Activated CD8-positive, alpha-beta memory T cell treated with anti-CD3 and anti-CD28 coated beads, Interleukin-2, amount 10 ng/mL, durations not matched to agents 7 days and 5 days (primary cell): ENCODE measurements around the gene SKIL. TPM values are rescaled to one million over a fixed set of nuclear protein-coding genes. Genes with fewer than 3 reads are reported as not detected.

Experiments used
- ATAC-seq: fragments of 150-1000 bp; cut with Tn5 transposase; one replicate; pipeline ENCODE4 v1.10.0; 2021; ENCODE audit warnings: moderate library complexity
- CTCF ChIA-PET: fragments of 350-600 bp; sonication (Branson Sonifier 250); formaldehyde crosslinking; loops from one replicate; lab custom pipeline; 2021; ENCODE audit warnings: antibody characterized with exemption; lab: Charles Lee
- DNase-seq: peaks from one replicate; pipeline ENCODE4 v3.0.0-alpha.2; 2020
- H3K27ac Mint-ChIP-seq: one replicate; pipeline ENCODE4 v1.8.0; 2021; ENCODE audit warnings: mild to moderate bottlenecking, mixed read lengths
- H3K27me3 Mint-ChIP-seq: one replicate; pipeline ENCODE4 v1.8.0; 2021; ENCODE audit warnings: mixed read lengths
- H3K36me3 Mint-ChIP-seq: one replicate; pipeline ENCODE4 v1.8.0; 2021; ENCODE audit warnings: mild to moderate bottlenecking, mixed read lengths
- H3K4me1 Mint-ChIP-seq: one replicate; pipeline ENCODE4 v1.8.0; 2021; ENCODE audit warnings: mixed read lengths
- H3K4me3 Mint-ChIP-seq: one replicate; pipeline ENCODE4 v1.8.0; 2021; ENCODE audit warnings: mild to moderate bottlenecking, moderate library complexity, mixed read lengths
- H3K9me3 Mint-ChIP-seq: one replicate; pipeline ENCODE4 v1.8.0; 2022; ENCODE audit warnings: low read depth, mixed read lengths
- total RNA-seq, 2 experiments: library from RNA; stranded (reverse); gene quantifications; one replicate each; pipeline ENCODE4 v1.2.3, GENCODE V29; 2021

The SKIL gene
- total RNA-seq, 2 experiments from 2014 or later, result 13.9 to 20.9 TPM

DNA sequence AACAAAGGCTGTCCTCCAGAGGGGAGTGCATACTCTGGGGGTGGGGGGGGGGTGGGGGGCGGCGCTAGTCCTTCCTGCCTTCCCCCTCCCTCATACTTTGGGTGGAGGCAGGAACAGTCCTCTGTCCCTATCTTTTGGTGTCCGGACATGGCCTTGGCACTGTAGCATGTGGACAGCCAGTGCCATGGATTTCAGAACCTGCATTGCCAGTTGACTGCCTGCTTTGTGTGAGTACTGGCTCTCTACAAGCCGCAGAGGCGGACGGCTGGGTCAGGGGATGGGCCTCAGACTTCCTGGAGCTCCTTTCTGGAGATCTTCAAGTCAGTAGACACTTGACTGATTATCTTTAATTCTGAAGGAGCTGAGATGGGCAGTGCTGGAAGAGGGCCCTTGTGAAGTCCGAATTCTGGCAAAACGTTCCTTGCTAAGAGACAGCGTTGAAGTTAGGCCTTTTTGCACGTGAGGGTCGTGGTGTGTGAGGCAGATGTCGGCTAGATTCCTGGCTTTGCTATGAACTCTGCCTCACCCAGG, 63.7 kb downstream of the SKIL start:
- Mint-ChIP-seq H3K9me3 (no peaks in the 10 kb centered on the region), H3K4me1 (peaks cover 12% of the 10 kb centered on the region), H3K27ac (no peak overlapping the region), H3K36me3 (peaks cover 3% of the 10 kb centered on the region), H3K4me3 (no peak overlapping the region), H3K27me3 (peaks cover 46% of the 10 kb centered on the region)
- ATAC-seq (no peak), DNase-seq (no peak)
- CTCF ChIA-PET, result no interaction called here

DNA sequence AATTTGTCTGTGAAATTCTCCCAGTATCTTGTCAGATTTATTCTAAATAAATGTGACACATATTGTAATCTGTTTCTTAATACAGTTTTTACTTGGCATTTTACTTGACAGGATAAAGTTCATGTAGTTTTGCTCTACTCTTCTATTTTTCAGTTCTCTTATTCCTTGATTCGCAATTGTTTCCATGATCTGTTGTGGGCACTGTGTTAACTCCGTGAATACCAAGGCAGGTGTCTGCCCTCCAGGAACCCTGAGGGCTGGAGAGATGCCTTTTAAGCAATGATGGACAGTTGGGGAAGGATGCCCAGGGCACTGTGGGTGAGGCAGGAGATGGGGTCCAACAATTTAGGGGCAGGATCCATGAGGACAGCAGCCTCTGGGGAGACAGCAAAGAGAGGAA, 64.2 kb downstream of the SKIL start:
- Mint-ChIP-seq H3K9me3 (no peaks in the 10 kb centered on the region), H3K27ac (no peak overlapping the region), H3K4me3 (no peak overlapping the region), H3K27me3 (peaks cover 42% of the 10 kb centered on the region), H3K4me1 (peaks cover 15% of the 10 kb centered on the region), H3K36me3 (peaks cover 3% of the 10 kb centered on the region)
- DNase-seq (no peak), ATAC-seq (no peak)
- CTCF ChIA-PET, result no interaction called here

DNA sequence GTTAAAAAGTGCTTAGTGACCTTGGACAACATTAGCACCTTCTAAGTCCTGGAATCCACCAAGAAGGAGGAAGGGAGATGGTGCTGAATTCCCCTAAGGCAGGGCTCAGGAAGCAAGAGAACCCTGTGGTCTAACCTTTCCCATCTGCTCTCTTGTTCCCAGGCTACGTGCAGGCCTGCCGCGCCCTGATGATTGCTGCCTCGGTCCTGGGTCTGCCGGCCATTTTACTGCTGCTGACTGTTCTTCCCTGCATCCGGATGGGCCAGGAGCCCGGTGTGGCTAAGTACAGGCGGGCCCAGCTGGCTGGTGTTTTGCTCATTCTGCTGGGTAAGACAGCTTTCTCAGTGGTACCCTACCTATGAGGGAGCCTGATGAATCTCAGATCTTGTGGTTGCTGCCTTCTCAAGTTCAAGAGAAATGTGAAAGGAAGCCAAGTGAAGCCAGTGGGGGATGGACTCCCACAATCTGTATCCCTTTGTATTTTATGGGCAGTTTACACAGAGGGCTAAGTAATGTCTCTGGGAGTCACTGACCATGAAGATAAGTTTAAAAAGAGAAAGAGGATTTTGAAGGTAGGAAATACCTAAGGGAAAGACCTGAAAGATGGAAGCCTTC, 65.6 kb downstream of the SKIL start:
- Mint-ChIP-seq H3K4me3 (no peak overlapping the region), H3K9me3 (no peaks in the 10 kb centered on the region), H3K4me1 (peaks cover 16% of the 10 kb centered on the region), H3K27me3 (peaks cover 30% of the 10 kb centered on the region), H3K27ac (no peak overlapping the region), H3K36me3 (peaks cover 3% of the 10 kb centered on the region)
- DNase-seq, result no peak
- CTCF ChIA-PET, result interaction anchor here (1.3 kb wide), 1 partner anchor 389 kb away, joined by 3 read pairs; no protein-coding TSS in a partner anchor
- no peak for ATAC-seq

GRCh38 chr3:170424879-170425278, 67.4 kb downstream of the SKIL start:
- ATAC-seq, result no peak
- Mint-ChIP-seq H3K27ac (no peak overlapping the region), H3K4me3 (no peak overlapping the region), H3K4me1 (peaks cover 24% of the 10 kb centered on the region), H3K27me3 (peaks cover 25% of the 10 kb centered on the region), H3K9me3 (no peaks in the 10 kb centered on the region), H3K36me3 (peaks cover 2% of the 10 kb centered on the region)
- DNase-seq, result no peak
- CTCF ChIA-PET, result no interaction called here

DNA sequence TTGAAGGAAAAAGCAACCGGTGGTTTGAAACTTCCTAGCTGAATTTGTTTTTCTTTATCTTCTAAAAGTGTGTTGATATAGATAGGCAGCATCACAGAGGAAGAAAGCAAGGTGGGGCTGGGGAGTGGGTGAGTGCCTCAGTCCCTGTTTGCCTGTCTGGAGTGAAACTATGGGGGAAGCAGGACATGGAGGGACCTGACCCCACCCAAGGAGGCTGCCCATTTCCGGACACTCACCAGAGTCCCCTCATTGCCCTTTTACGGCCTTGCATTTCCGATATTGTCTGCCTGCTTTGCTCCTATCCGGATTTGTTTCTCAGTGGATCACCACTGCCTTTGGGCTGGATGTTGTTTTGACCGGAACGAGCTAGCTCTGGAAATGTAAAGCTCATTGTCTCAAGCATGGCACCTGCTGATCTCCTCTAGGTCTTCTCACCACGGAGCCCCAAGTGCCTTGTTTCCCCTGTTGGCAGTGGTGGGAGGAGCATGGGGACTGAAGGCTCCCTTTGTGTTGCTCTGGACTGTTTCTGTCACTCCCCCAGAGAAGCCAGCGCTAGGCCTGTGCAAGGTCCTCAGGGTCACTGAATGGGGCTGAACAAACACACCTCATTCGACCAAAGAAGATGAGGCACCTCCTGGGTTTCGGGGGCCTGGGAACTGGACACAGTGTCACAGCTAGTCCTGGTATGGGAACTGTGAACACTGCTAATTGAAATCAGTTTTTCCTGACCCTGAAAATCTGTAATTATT, 68.2 kb downstream of the SKIL start:
- H3K36me3 Mint-ChIP-seq, result peaks cover 2% of the 10 kb centered on the region
- no peaks in the 10 kb centered on the region for H3K9me3 Mint-ChIP-seq
- H3K27me3 Mint-ChIP-seq, result peaks cover 22% of the 10 kb centered on the region
- peaks cover 24% of the 10 kb centered on the region for H3K4me1 Mint-ChIP-seq
- CTCF ChIA-PET, result interaction anchor here (0.9 kb wide), 1 partner anchor 14 kb away, joined by 3 read pairs; no protein-coding TSS in a partner anchor
- H3K4me3 Mint-ChIP-seq, result no peak overlapping the region
- ATAC-seq (no peak), DNase-seq (no peak)
- H3K27ac Mint-ChIP-seq, result no peak overlapping the region

DNA sequence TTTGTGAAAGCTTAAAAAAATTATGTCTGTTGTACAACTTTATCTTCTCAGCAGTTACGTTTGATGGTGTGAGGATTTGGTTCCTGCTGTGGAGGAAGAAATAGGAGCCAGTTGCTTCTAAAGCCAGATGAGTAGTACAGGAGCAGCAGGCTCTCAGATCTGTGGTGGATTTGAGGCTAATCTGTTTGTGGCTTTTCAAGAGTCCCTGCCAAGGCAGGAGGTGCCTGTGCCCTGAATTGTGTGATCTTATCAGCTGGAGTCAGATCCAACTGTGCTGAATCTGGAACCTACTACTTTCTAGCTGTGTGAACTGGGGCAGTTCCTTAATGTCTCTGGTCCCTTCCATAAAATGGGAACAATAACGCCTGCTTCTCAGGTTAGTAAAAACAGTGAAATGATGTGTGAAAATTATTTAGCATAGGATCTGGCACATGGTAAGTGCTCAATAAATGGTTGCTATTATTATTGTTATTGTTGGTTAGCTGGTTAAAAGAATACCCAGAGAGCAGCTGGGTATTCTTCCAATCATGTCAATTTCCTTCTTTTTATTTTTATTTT, 68.8 kb downstream of the SKIL start:
- peaks cover 24% of the 10 kb centered on the region for H3K4me1 Mint-ChIP-seq
- no peak for ATAC-seq

DNA sequence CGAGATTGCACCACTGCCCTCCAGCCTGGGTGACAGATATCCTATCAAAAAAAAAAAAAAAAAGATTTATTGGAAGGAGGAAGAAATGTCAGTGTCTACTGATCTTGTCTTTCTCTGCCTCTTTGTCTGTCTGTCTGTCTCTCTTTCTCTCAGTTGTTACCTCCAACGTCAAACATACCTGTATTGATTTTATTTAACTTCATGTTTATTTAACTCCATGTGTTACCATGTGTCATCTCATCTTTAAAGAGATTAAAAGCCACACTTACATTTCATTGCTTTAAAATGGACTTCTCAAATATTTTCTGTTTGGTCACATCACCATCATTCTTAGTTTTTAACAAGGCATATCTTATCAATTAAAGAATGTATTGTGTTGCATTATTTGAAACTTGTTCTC, 70.6 kb downstream of the SKIL start:
- peaks cover 19% of the 10 kb centered on the region for H3K27me3 Mint-ChIP-seq
- no peak overlapping the region for H3K4me3 Mint-ChIP-seq
- H3K4me1 Mint-ChIP-seq, result peaks cover 24% of the 10 kb centered on the region
- H3K36me3 Mint-ChIP-seq, result peaks cover 2% of the 10 kb centered on the region
- ATAC-seq (no peak), DNase-seq (no peak)
- H3K9me3 Mint-ChIP-seq, result no peaks in the 10 kb centered on the region
- H3K27ac Mint-ChIP-seq, result no peak overlapping the region
- CTCF ChIA-PET, result interaction anchor here (1.4 kb wide), 1 partner anchor 14 kb away, joined by 6 read pairs; no protein-coding TSS in a partner anchor

More for the DNA sequence above, 68.8 kb downstream of the SKIL start:
- Mint-ChIP-seq H3K27ac (no peak overlapping the region), H3K36me3 (peaks cover 2% of the 10 kb centered on the region), H3K4me3 (no peak overlapping the region), H3K27me3 (peaks cover 19% of the 10 kb centered on the region), H3K9me3 (no peaks in the 10 kb centered on the region)
- CTCF ChIA-PET, result interaction anchor here (0.9 kb wide), 1 partner anchor 15 kb away, joined by 3 read pairs; no protein-coding TSS in a partner anchor
- no peak for DNase-seq

DNA sequence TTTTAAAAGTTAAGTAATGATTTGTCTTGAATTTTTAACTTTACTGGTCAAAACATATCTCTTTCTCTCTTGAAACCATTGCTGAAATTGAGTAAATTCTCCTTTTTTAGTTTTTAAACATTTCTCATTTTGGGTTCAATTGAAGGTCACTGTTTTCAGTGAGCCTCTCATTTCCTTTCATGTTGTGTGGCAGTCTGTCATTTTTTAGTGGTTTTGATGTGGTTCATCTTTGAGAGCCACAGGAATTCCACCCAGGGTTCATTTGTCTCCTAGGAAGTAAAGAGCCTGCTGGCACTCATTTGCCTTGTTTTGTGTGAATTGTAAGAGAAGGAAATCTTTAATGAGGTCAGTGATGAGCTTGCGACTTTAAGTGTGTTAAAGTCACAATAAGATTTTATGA, 71.5 kb downstream of the SKIL start:
- H3K4me1 Mint-ChIP-seq, result peaks cover 24% of the 10 kb centered on the region
- no peaks in the 10 kb centered on the region for H3K9me3 Mint-ChIP-seq
- H3K27ac Mint-ChIP-seq, result no peak overlapping the region
- H3K4me3 Mint-ChIP-seq, result no peak overlapping the region
- no peak for ATAC-seq
- CTCF ChIA-PET, result interaction anchor here (1.4 kb wide), 1 partner anchor 15 kb away, joined by 6 read pairs; no protein-coding TSS in a partner anchor
- H3K36me3 Mint-ChIP-seq, result peaks cover 2% of the 10 kb centered on the region
- peaks cover 19% of the 10 kb centered on the region for H3K27me3 Mint-ChIP-seq
- DNase-seq, result no peak

GRCh38 chr3:170431054-170431453, 73.5 kb downstream of the SKIL start:
- CTCF ChIA-PET, result interaction anchor here (1.6 to 1.9 kb wide), 2 partner anchors 17 to 381 kb away, joined by 3 to 5 read pairs; no protein-coding TSS in a partner anchor
- Mint-ChIP-seq H3K36me3 (peaks cover 2% of the 10 kb centered on the region), H3K27me3 (peaks cover 19% of the 10 kb centered on the region), H3K9me3 (no peaks in the 10 kb centered on the region), H3K27ac (no peak overlapping the region), H3K4me3 (no peak overlapping the region), H3K4me1 (peaks cover 22% of the 10 kb centered on the region)
- DNase-seq (no peak), ATAC-seq (no peak)

- peaks cover 2% of the 10 kb centered on the region for H3K36me3 Mint-ChIP-seq
- H3K27ac Mint-ChIP-seq, result no peak overlapping the region
- peaks cover 19% of the 10 kb centered on the region for H3K27me3 Mint-ChIP-seq
- H3K4me1 Mint-ChIP-seq, result peaks cover 26% of the 10 kb centered on the region
- ATAC-seq (no peak), DNase-seq (no peak)
- H3K4me3 Mint-ChIP-seq, result no peak overlapping the region
- CTCF ChIA-PET, result interaction anchor here (0.6 to 1.6 kb wide), 4 partner anchors 11 to 1115 kb away, joined by 3 to 4 read pairs (median 3); no protein-coding TSS in a partner anchor
- H3K9me3 Mint-ChIP-seq, result no peaks in the 10 kb centered on the region
Observed at GRCh38 chr3:170432416-170432815, 74.9 kb downstream of the SKIL start.

DNA sequence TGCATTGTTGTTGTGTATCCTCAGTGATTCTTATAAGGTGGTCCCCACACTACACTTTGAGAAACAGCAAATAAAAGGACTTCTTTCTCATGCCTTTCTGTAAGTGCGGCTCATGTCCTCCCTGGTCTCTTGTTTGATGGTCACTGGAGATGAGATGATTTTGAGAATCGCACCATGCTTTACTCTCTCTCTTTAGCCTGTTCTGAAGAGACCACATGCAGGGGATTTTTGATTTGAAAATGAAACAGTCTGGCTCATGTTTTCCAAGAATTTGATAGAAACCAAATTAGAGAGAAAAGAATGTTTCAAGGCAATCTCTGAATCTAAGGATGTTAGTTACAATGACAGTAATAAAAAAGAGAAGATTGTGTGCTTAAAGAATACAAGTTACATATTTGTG, 79.2 kb downstream of the SKIL start:
- no peak for DNase-seq
- no peaks in the 10 kb centered on the region for H3K9me3 Mint-ChIP-seq
- no peak for ATAC-seq
- H3K27ac Mint-ChIP-seq, result no peak overlapping the region
- peaks cover 9% of the 10 kb centered on the region for H3K4me1 Mint-ChIP-seq
- H3K36me3 Mint-ChIP-seq, result no peaks in the 10 kb centered on the region
- CTCF ChIA-PET, result no interaction called here
- H3K27me3 Mint-ChIP-seq, result peaks cover 14% of the 10 kb centered on the region
- no peak overlapping the region for H3K4me3 Mint-ChIP-seq

DNA sequence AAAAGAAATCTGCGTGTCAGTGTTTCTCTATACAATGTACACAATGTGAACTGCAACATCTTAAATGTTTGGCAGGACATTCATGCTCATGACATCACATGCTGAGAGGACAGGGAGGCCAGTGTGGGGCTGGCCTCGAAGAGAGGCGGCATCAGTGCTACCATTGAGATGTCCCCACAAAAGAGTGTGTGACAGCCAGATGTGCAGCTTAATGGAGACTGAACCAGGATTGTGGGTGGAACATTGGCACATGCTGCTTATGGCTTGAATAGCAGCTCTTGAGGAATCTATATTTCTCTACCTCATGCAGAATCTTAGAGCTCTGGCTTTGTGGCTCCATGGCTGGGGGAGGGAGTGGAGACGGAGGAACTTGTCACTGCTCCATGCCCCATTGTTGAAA, 79.7 kb downstream of the SKIL start:
- Mint-ChIP-seq H3K27me3 (peaks cover 13% of the 10 kb centered on the region), H3K4me3 (no peak overlapping the region), H3K36me3 (no peaks in the 10 kb centered on the region), H3K4me1 (peaks cover 9% of the 10 kb centered on the region), H3K27ac (no peak overlapping the region), H3K9me3 (no peaks in the 10 kb centered on the region)
- CTCF ChIA-PET, result no interaction called here
- no peak for DNase-seq
- ATAC-seq, result no peak

- CTCF ChIA-PET, result no interaction called here
- H3K27me3 Mint-ChIP-seq, result peaks cover 15% of the 10 kb centered on the region
- ATAC-seq (no peak), DNase-seq (no peak)
- no peak overlapping the region for H3K4me3 Mint-ChIP-seq
- no peaks in the 10 kb centered on the region for H3K36me3 Mint-ChIP-seq
- peaks cover 9% of the 10 kb centered on the region for H3K4me1 Mint-ChIP-seq
- H3K9me3 Mint-ChIP-seq, result no peaks in the 10 kb centered on the region
- H3K27ac Mint-ChIP-seq, result no peak overlapping the region
Observed at GRCh38 chr3:170437696-170438407, 80.3 kb downstream of the SKIL start.
